HCEC 1CT (cell line): ENCODE data around the gene PUS1.
"Not testable (repeated sequence)": the region's sequence is repeated elsewhere in the genome, so short reads cannot be mapped to it uniquely, and the experiment has no call there.

ENCODE experiments used
- DNase-seq: peaks from one replicate; pipeline ENCODE4 v3.0.0-alpha.2; 2017

The PUS1 gene

DNA sequence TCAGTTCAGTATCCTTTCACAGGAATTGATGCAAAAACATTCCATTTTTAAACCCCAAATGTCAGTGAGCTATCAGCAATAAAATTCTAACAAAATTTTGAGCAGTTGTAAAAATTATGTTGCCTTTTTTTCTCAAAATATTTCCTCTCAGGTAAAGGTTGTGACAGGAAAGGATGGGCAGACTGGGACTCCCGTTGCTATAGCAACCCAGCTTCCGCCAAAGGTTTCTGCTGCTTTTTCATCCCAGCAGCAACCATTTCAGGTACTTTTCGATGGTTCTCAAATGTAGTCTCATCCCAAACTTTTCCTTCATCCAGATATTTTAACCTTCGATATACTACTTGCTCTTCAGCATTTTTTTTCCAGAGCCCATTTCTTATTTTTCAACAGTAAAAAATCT is 34.3 kb downstream of the PUS1 start:
- no peak for DNase-seq

DNA sequence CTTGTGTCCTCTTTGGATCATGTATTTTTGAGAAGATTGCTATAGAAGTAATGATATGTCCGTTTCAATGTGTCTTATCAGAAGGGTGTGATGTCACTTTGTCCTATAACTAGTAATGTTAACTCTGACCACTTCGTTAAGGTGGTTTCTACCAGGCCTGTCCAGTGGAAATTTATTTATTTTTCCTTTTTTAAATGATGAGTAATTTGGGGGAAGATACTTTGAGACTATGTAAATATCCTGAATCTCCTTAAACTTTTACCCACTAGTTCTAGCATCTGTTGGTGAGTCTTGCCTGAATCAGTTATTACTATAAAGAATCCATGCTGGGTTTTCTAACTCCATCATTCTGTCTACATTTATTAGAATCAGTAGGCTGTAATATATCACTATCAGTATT is 36.0 kb downstream of the PUS1 start:
- peak; percentile 79 for DNase-seq

DNA sequence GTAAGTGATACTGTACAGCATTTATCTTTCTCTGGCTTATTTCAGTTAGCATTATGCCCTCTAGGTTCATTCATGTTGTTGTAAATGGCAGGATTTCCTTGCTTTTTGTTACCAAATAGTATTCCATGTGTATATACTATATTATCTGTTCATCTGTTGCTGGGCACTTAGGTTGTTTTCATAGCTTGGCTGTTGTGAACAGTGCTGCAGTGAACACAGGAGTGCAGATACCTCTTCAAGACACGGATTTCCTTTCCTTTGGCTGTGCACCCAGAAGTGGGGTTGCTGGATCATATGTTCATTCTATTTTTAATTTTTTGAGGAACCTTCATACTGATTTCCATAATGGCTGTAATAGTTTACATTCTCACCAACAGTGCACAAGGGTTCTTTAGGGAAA is 42.1 kb downstream of the PUS1 start:
- DNase-seq, result no peak

DNA sequence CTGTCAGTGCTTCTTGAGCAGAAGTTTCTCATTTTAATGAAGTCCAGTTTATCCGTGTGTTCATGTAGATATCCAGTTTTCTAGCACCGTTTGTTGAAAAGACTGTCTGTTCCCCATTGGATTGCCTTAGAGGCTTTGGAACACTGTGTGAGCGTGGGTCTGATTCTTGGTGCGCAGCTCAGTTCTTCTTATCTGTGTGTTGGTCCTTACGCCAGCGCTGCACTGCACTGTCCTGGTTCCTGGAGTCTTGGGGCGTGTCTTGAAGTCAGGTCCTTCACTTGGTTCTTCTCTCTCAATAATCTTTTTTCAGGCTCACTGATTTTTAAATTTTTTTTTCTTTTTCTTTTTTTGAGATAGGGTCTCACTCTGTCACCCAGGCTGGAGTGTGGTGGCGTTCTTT is 46.2 kb downstream of the PUS1 start:
- DNase-seq, result no peak

DNA sequence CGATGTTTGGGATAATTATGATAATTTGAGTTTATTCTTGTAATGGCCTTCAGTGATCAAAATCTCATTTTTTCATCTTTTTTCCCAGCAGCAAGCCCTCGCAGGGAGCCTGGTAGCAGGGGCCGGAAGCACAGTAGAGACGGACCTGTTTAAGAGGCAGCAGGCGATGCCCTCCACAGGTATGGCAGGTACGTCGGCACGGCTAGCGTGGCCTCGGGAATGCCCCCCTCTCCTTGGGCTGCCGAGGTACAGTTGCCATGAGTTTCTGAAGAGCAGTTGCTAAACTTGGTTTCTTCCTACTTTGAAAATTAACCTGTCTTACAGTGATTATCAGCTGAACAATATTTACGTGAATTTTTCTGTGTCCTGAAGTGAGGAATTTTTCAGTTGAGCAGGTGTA is 50.5 kb downstream of the PUS1 start:
- no peak for DNase-seq

DNA sequence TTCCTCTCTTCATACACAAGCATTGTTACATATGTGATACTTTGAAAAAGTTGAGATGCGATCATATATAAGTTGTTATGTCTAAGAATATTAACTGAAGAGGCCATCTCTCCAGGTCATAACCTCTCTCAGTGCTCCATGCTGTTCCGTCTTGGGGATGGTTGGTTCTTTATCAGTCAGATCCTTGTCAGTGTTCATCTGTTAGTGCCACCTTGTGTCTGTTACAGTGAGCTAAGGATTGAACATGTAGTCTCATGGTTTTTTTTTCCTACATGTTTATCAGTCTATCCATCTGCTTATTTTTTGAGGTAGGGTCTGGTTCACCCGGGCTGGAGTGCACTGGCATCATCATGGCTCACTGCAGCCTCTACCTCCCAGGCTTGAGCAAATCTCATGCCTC is 51.2 kb downstream of the PUS1 start:
- peak; percentile 37 for DNase-seq

DNA sequence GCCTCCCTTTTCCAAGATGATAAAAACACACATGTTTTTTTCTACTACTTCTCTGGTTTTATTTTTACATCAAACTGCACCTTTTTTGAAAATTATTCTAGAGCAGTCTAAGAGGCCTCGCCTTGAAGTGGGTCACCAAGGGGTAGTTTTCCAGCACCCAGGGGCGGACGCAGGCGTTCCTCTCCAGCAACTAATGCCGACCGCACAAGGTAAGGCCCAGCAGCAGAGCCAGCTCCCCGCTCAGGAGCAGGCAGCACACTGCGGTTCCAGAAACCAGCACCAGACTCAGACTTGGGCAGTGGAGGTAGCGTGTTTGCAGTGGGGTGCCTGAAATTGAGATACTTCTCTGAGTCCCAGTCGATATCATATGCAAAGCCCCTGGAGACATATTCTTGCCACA is 52.3 kb downstream of the PUS1 start:
- DNase-seq, result no peak

DNA sequence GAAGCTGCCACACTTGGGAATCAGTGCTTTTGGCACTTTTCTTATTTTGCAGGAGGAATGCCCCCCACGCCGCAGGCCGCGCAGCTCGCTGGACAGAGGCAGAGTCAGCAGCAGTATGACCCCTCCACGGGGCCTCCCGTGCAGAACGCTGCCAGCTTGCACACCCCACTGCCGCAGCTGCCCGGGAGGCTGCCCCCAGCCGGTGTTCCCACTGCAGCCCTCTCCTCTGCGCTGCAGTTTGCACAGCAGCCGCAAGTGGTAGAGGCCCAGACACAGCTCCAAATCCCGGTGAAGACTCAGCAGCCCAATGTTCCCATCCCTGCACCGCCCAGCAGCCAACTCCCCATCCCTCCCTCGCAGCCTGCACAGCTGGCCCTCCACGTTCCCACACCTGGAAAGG is 53.0 kb downstream of the PUS1 start:
- DNase-seq, result no peak

DNA sequence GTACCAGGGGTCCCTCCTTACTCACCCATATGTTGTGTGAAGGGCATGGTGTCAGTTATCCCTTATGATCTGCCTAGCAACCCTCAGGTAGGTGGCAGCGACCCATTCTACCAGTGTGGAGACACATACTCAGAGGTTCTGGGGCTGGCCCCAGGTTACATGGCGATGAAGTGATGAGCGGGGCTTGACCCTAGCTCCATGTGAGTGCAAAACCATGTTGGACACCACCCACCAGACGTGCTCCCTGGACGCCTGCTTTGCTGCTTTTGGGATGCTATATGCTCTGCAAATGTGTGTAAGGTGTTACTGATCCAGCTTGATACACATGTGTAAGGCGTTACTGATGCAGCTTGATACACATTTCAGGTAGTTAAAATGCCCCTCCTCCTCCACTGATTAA is 54.0 kb downstream of the PUS1 start:
- DNase-seq, result no peak

DNA sequence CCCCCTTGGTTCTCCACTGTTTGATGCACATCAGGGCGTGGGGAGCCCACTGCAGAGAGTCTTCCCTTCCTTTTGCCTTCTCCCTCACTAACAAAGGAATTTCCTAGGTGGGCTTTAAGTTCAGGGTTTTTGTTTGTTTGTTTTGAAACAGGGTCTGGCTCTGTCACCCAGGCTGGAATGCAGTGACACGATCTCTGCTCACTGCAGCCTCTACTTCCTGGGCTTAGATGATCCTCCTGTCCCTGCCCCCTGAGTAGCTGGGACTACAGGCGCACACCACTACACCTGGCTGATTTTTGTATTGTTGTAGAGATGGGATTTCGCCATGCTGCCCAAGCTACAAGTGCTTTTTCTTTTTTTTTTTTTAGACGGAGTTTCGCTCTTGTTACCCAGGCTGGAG is 54.5 kb downstream of the PUS1 start:
- no peak for DNase-seq

DNA sequence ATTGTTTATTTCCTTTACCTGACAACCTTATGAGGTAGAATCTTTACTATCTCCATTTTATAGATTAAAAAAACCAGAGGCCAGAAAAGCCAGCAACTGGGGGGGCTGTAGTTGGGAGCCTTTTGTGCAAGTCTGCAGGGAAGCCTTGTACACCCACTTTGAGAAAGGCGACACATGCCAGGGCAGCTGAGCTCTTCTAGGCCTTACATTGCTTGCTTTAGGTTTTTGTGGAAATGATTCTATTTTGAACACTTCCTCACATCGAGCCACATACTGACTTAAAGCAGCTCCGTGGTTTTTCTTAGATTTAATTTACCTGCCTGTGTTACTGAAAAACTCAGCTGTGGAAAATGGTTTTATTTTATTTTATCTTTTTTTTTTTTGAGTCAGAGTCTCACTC is 55.3 kb downstream of the PUS1 start:
- DNase-seq, result no peak

DNA sequence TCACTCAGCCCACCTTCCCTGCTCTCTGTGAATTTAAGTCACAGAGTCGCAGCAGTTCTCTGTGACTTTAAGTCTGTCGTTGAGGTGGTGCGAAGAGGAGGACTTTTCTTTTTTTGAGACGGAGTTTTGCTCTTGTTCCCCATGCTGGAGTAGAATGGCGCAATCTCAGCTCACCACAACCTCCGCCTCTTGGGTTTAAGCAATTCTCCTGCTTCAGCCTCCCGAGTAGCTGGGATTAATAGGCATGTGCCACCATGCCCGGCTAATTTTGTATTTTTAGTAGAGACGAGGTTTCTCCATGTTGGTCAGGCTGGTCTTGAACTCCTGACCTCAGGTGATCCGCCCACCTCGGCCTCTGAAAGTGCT is 56.4 kb downstream of the PUS1 start:
- DNase-seq, result not testable (repeated sequence)

DNA sequence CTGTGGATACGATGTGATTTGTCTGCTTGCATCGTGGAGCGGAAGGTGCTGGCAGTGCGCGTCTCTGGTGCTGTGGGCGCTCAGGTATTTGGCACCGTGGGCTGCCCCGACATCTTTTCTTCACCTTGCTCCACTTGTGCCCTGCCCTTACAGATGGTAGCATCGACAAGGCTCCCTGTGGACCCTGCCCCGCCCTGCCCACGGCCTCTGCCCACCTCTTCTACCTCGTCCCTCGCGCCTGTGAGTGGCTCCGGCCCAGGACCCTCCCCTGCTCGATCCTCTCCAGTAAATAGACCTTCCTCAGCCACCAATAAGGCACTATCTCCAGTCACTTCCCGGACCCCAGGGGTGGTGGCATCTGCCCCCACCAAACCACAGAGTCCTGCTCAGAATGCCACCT is 57.3 kb downstream of the PUS1 start:
- DNase-seq, result no peak

DNA sequence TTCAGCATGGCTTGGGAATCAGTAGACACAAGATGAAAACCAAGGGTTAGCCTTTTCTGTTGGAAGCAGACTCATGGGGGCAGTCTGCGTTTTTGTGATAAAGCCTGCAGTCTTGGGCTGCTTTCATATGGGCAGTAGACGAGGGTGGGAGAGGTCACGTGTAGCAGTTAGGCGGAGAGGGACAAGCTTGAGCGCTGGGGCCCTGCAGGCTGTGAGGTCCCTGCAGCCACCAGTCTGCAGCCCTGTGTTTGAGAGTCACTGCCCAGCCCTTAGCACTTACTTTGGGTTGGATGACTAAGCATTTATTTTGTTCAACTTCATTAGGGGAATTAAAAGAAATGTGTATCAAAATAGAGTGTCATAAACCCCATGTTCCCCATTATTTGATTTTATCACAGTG is 57.8 kb downstream of the PUS1 start:
- no peak for DNase-seq

DNA sequence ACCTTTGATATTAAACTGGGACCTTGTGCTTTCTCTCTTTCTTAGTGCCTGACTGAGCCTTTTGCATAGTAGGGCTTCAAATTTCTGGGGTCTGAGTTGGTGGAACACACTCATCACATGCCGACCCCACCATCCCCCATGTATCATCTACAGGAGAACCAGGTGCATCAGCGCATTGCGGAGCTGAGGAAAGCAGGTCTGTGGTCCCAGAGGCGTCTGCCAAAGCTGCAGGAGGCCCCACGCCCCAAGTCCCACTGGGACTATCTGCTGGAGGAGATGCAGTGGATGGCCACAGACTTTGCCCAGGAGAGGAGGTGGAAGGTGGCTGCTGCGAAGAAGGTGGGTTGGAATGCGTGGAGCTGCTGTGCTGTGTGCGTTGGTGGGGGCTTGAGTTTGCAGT is 58.5 kb downstream of the PUS1 start:
- no peak for DNase-seq

DNA sequence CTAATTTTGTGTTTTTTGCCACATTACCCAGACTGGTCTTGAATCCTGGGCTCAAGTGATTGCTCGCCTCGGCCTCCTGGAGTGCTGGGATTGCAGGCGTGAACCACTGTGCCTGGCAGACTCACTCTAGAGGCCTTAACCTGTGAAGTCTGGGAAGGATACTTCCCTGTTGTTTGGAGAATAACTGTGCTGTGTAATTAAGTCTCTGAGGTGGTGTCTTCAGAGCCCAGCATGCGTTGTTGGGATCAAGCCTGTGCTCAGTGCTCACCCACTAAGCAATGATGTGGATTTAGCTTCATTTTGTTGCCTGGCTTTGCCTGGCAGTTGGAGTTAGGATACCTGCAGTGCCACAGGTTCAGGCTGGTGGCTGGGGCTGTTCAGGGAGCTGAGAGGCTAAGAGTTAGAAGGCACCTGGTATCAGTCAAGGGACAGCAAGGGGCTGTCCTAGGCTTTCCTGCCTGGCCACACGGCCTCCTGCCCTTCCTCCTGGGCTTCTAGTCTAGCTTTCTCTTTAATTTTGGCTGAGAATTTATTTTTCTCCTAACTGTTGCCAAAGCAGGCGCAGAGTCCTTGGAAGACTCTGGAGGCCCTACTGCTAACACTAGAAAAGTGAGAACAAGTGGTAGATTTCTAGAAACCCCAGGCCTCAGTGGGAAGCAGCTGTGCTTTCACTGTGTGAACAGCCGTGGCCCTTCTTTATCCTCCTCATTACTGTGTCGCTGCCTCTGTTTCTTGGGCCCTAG is 59.1 kb downstream of the PUS1 start:
- no peak for DNase-seq

DNA sequence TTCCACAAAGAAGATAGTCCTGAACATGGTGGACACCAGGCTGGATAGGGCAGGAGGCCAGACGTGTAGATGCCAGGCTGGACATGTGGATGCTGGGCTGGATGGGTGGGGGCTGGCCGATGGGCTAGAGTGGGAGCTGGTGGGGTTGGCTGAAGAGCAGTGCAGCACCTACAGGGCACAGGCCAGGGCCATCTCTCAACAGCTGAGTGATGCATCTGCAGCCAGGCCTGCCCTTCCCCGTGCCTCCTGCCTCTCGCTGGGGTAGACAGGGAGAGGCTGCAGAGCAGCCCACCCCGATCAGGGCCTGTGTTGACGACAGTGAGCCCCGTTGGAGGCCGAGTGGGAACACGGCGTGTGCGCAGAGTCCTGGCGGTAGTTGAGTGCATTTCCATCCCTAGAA is 59.9 kb downstream of the PUS1 start:
- DNase-seq, result no peak

DNA sequence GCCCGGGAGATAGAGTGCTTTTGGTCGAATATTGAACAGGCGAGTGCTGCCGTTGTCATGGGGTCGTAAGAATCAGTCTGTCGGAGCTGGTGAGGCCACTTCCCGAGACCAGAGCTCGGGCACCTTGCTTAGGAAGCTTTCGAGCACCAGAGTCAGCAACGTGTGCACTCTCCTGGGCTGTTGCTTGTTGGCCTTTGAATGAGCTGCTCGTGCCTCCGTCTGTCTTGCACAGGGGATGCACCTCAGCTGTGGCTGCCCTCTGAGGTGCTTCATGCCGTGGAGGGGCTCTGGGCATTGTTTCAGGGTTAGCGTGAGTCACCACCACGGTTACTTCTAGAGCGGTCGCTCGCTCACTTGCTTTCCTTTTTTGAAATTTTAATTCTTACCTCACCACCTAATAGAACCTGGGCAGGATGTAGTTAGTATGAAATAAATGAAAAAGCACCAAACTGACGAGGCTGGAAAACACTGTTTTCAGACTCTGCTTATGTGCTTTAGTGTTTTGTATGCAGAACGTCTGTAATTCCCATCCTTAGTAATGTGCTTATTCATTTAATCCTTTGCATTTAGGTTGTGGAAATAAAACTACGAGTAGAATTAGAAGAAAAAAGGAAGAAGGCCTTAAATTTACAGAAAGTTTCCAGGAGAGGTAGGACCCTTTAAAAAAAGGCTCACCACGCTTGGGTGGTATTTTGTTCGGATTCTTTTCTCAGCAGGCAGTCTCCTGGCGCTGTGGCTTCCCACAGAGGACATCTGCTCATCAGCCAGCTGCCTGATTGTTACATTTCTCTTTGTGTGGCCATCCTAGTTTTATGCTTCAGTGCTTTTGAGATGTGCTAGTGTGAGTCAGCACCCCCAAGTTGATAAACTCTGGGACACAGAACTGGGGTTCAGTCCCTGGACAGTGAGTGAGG is 61.2 kb downstream of the PUS1 start:
- no peak for DNase-seq

DNA sequence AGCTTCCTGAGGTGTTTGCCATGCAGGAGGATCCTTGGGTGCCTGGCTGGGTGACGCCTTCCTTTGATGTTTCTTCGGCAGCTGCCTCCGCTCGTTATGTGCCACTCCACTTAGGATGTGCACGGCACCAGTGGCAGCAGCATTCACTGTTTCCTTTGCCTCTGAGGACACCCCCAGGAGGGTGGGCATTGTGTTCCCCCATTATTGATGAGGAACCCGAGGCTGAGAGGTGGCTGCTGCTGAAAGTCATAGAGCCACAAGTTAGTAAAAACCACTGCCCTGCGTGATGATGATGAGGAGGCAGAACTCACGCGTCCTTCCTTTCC is 61.9 kb downstream of the PUS1 start:
- DNase-seq, result no peak

DNA sequence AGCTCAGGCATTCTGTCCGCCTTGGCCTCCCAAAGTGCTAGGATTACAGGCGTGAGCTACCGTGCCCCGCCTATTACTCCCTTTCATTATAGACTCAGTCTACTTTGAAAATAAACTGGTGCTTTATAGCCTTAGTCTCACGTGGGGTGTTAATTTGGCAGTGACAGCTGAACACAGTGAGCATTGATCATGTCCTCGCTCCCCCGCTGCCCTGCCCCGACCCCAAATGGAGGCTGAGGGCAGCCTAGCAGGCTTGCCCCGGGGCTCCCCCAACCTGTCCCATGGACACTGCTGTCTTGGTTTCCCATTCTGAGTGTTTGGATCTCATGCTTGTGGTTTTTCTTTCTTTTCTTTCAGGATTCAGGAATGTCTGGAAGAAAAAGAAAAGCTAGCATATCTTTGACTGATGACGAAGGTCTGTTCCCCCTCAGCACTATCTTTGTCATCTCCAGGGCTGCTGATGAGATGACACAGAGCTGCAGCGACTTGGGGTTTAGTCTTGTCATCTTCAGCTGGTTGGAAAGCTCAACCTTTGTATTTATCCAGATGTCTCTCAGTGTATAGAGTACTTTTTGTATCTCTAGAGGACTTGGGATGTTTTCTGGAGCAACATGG is 62.8 kb downstream of the PUS1 start:
- no peak for DNase-seq

DNA sequence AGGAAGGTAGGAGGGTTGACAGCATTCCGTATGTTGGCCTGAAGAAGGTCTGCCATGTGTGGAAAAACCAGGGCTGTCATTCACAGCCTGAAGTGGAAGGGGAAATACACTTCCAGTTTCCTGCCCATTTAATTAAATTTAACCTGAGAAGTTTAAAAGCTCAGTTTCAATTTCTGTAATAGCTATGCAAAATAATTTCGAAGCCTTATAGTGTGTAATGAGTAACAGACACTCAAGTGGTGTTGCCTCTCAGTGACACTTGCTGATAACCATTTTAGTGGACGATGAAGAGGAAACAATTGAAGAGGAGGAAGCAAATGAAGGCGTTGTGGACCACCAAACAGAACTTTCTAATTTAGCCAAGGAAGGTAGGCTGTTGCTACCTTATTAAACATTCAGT is 65.5 kb downstream of the PUS1 start:
- DNase-seq, result no peak
